GM19099 (cell line): ENCODE measurements around the gene PAX2.

Experiments used
- POLR2A ChIP-seq: IDR thresholded peaks from 3 replicates; pipeline ENCODE4 v1.6.1; 2011; ENCODE audit warnings: low read depth; ENCODE audit not compliant: insufficient read length; ENCODE audit errors: extremely low read depth

PAX2 gene

GRCh38 chr10:100715445-100716385, 29.7 kb upstream of the PAX2 start:
- no peak for TF ChIP-seq POLR2A

DNA sequence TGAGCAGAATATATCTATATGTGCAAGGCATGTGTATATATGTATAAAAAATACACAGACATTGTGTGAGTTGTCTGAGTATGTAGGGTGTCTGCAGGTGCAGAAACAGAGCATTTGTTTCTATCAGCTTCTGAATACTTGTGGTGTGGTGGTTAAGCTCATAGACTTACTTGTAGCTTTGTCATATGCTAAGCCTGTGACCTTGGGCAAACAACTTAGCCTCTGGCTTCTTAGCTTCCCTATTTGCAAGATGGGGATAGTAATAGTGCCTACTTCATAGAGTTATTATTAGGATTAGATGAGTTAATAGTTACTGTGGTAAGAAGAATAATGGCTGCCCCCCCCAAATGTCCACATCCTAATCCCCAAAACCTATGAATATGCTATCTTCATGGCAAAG, 28.2 kb upstream of the PAX2 start:
- no peak for TF ChIP-seq POLR2A

- no peak for TF ChIP-seq POLR2A
Observed at GRCh38 chr10:100718197-100718742, 27.1 kb upstream of the PAX2 start.

- no peak for TF ChIP-seq POLR2A
Observed at GRCh38 chr10:100723180-100723579, 22.2 kb upstream of the PAX2 start.

GRCh38 chr10:100723770-100724530, 21.4 kb upstream of the PAX2 start:
- TF ChIP-seq POLR2A: no peak

DNA sequence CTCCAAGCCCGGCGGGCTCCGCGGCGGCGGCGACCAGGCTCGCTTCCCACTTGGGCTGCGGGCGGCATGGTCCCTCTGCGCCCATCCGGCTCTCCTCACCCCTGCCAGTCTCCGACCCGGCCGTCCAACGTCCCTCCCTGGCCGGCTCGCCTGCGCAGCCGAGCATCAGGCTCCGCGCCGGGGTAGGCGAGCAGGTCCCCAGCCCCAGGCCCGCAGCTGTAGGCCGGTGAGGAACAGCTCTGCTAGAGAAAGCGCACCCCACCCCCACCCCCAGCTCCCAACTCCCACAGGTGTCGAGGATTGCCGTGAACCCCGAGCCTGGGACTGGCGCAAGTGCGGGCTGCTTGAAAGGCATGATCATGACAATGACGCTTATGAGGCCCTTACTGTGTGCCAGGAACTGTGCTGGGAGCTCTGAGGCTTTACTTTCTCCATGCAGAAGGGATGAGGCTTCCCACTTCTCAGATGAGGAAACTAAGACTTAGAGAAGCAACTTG, 20.8 kb upstream of the PAX2 start:
- TF ChIP-seq POLR2A: no peak

DNA sequence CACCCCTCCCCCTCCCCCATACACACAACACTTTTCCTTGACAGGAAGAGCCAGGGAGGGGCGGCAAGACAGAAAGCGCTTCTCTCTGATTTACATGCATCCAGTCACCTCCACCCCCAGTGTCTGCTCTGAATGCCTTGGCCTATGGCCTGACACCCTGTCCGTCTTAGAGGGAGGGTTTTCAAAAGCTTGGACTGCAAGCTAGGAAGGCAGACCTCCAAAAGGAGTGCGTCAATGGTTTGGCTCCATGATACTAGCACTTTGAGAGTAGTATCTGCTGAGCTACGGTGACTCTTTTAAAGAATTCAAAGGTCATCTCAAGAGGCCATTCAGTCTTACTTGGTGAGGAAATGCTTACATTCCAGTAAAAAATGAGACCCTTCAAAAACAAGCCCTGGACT, 20.3 kb upstream of the PAX2 start:
- TF ChIP-seq POLR2A: no peak

DNA sequence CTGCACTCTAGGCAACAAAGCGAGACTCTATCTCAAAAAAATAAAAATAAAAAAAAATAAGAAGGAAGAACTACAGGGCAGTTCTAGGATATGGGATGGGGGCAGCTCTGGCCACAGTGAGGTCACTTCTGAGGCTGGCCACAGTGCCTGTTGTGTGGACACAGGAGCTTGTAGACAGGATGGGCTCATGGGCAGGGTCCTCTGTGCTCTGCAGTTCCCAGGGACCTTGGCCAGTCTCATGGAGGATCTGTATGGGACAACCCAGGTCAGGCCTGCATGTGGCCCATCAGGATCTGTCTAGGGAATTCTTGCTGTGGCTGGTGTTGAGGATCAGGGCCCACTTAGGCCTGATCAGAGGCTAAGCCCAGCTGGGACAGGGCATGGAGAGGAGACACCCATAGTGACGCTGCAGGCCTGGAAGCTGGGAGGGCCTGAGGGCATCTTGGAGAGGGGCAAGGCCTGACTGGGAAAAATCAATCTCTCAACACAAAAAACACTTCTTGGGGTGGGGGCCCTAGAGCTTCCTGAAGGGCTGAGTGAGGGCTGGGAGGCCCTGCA, 19.4 kb upstream of the PAX2 start:
- TF ChIP-seq POLR2A: no peak

DNA sequence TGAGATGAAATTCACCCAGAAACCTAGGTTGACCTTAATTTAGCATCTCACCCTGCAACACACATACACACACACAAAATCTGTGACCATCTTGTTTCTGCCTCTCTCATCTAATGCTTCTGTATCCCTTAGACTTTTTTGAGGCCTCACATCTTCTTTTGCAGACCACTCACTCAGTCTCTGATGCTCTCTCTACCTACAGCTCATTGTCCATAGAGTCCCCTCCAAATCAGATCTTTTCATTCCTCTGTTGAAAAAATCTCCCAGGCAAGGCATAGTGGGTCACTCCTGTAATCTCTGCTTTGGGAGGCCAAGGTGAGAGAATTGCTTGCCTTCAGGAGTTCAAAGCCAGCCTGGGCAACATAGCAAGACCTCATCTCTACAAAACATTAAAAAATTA, 17.6 kb upstream of the PAX2 start:
- TF ChIP-seq POLR2A: no peak

- TF ChIP-seq POLR2A: no peak
Observed at GRCh38 chr10:100728928-100729861, 16.2 kb upstream of the PAX2 start.

DNA sequence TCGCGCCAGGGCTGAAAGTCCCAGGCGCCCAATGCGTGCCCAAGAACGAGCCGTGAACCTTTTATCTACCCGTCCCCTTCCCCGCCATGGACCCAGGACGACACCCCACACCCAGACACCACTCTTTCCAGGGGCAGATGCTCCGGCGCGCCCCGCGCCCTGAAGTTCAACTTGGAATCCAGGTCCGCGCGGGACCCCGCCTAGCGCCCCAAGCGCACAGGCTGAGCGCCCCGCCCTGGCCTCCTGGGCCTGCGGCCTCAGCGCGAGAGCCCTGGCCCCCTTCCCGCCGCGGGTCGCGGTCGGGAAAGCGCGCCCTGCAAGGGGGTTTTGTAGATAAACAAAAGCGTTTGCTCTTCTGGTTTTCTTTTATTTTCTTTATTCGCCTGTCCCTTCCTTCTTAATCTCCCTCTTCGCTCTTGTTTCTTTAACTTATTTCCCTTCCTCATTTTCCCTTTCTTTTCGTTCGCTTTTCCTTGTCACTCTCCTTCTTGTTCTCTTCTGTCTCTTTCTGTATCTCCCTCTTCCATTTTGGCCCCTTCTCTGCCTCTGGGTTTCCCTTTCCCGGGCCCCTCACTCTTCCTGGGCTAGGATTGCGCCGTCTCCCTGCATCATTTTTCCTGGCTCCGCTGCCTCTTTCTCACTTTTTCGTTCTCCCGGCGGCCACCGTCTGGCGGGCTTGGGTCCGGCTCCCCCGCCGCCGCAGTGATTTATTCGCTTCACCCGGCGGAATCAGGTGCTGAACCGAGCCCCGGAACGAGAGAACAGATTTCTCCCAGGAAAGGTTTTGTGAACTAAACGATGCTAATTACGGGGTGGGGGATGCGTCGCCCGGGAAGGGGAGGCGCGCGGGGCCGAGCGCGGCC, 15.3 kb upstream of the PAX2 start:
- TF ChIP-seq POLR2A: no peak

- no peak for TF ChIP-seq POLR2A
Observed at GRCh38 chr10:100730725-100731406, 14.5 kb upstream of the PAX2 start.
